ENCODE data around the gene PDE8A. TPM values are rescaled to one million over a fixed set of nuclear protein-coding genes. Genes with fewer than 3 reads are reported as not detected.

PDE8A gene
- total and polyA plus RNA-seq, 2 donors (not counting 3 experiments of a cell fraction or from before 2014, with no cell fraction given) = 21.3 to 45.7 TPM

GRCh38 chr15:84967380-84967779 lies 14.3 kb upstream of the PDE8A start:
- dilution Hi-C loops (cut with MboI; ENCODE audit: extremely low pct_ligation_motif_present, low sequenced_read_pairs) (loop anchor here (25.0 kb wide), 1 partner anchor 130 kb away; no protein-coding TSS in a partner anchor), intact Hi-C loops (cut with micrococcal nuclease) (no loop called here)
- no peaks in the 10 kb centered on the region for H3K79me2 ChIP-seq (ENCODE audit: control insufficient read depth, insufficient read depth, low read length)
- H3K9ac ChIP-seq (replicated peaks; ENCODE audit: extremely low read depth, insufficient read depth, low read length) = no peak overlapping the region
- ChIA-PET CTCF (interaction anchor here (1.1 kb wide), 1 partner anchor 202 kb away, joined by 3 read pairs; no protein-coding TSS in a partner anchor), POLR2A (no interaction called here)
- no peak overlapping the region for H3K4me2 ChIP-seq (ENCODE audit: insufficient read depth, low read length)
- FAIRE-seq (no peak), DNase-seq (ENCODE audit: low read depth, low spot score) (no peak)
- no peak overlapping the region for H3K4me3 ChIP-seq (replicated peaks in 1 of 3; ENCODE audit: insufficient read depth in 1 of 3, low read depth in 1 of 3, low read length in 3 of 3)
- no TSS peak for BruUV-seq (replicated peaks)
- H3K9me1 ChIP-seq (replicated peaks; ENCODE audit: control insufficient read depth, extremely low read depth, insufficient read depth, low read length) = no peaks in the 10 kb centered on the region
- H3K27ac ChIP-seq (ENCODE audit: insufficient read depth, low read depth, low read length) = no peak overlapping the region
- no peaks in the 10 kb centered on the region for H4K20me1 ChIP-seq (replicated peaks; ENCODE audit: control insufficient read depth, extremely low read depth, insufficient read depth, low read length)
- no peak for TF ChIP-seq EZH2 (IDR thresholded peaks at IDR 0.05; ENCODE audit: borderline replicate concordance, low read depth, low read length, severe bottlenecking)
- TF ChIP-seq POLR2AphosphoS5 (IDR thresholded peaks at IDR 0.05; ENCODE audit: insufficient read depth, low read depth, low read length) = no peak
- TF ChIP-seq FOS (IDR thresholded peaks at IDR 0.05; ENCODE audit: borderline replicate concordance, insufficient read depth, low read length) = no peak
- no peaks in the 10 kb centered on the region for H3K4me1 ChIP-seq (ENCODE audit: control insufficient read depth, extremely low read depth, insufficient read depth, low read length)
- peaks cover 0 to 5% of the 10 kb centered on the region in 2 experiments for H3K27me3 ChIP-seq (ENCODE audit: control insufficient read depth in 2 of 2, insufficient read depth in 2 of 2, low read length in 2 of 2)
- H3K36me3 ChIP-seq (ENCODE audit: control insufficient read depth in 2 of 2, extremely low read depth in 1 of 2, insufficient read depth in 2 of 2, low read length in 2 of 2) = no peaks in the 10 kb centered on the region
- H2AFZ ChIP-seq (ENCODE audit: low read depth, low read length) = no peak overlapping the region
- H3K9me3 ChIP-seq (replicated peaks; ENCODE audit: control insufficient read depth, insufficient read depth, low read length) = no peaks in the 10 kb centered on the region

DNA sequence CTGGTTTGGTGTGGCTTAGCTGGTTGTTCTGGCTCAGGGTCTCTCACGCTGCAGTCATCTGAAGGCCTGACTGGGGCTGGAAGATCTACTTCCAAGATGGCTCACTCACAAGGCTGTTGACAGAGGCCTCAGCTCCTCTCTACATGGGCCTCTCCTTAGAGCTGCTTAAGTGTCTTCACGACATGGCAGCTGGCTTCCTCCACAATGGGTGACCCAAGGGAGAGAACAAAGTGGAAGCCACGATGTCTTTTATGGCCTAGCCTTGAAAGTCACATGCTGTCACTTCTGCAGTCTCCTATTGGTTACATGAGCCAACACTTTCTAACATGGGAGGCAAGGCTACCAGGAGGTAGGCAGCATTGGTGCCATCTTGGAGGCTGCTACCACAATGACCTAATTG lies 13.4 kb upstream of the PDE8A start:
- no peaks in the 10 kb centered on the region for H3K36me3 ChIP-seq (ENCODE audit: control insufficient read depth in 2 of 2, extremely low read depth in 1 of 2, insufficient read depth in 2 of 2, low read length in 2 of 2)
- dilution Hi-C loops (cut with MboI; ENCODE audit: extremely low pct_ligation_motif_present, low sequenced_read_pairs) (loop anchor here (25.0 kb wide), 1 partner anchor 131 kb away; no protein-coding TSS in a partner anchor), intact Hi-C loops (cut with micrococcal nuclease) (no loop called here)
- no peak for TF ChIP-seq MAX (IDR thresholded peaks at IDR 0.05; ENCODE audit: insufficient read depth, insufficient read length)
- TF ChIP-seq POLR2AphosphoS5 (IDR thresholded peaks at IDR 0.05; ENCODE audit: insufficient read depth, low read depth, low read length) = no peak
- TF ChIP-seq FOS (IDR thresholded peaks at IDR 0.05; ENCODE audit: borderline replicate concordance, insufficient read depth, low read length) = no peak
- TF ChIP-seq MYC (IDR thresholded peaks at IDR 0.05; ENCODE audit: low read depth, low read length) = no peak
- TF ChIP-seq JUN (IDR thresholded peaks at IDR 0.05; ENCODE audit: borderline replicate concordance, insufficient read depth, insufficient read length, low read depth) = no peak
- TF ChIP-seq EZH2 (IDR thresholded peaks at IDR 0.05; ENCODE audit: borderline replicate concordance, low read depth, low read length, severe bottlenecking) = no peak
- no peak for TF ChIP-seq GATA2 (IDR thresholded peaks at IDR 0.05; ENCODE audit: insufficient read depth, insufficient read length, low read depth, low read length)
- TF ChIP-seq POLR2A (IDR thresholded peaks at IDR 0.05; ENCODE audit: low read depth, low read length) = no peak
- TF ChIP-seq, protein P1, sequence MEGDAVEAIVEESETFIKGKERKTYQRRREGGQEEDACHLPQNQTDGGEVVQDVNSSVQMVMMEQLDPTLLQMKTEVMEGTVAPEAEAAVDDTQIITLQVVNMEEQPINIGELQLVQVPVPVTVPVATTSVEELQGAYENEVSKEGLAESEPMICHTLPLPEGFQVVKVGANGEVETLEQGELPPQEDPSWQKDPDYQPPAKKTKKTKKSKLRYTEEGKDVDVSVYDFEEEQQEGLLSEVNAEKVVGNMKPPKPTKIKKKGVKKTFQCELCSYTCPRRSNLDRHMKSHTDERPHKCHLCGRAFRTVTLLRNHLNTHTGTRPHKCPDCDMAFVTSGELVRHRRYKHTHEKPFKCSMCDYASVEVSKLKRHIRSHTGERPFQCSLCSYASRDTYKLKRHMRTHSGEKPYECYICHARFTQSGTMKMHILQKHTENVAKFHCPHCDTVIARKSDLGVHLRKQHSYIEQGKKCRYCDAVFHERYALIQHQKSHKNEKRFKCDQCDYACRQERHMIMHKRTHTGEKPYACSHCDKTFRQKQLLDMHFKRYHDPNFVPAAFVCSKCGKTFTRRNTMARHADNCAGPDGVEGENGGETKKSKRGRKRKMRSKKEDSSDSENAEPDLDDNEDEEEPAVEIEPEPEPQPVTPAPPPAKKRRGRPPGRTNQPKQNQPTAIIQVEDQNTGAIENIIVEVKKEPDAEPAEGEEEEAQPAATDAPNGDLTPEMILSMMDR (IDR thresholded peaks at IDR 0.05; ENCODE audit: extremely low read depth in 1 of 2, insufficient read depth in 1 of 2, low read depth in 1 of 2, low read length in 2 of 2) = no peak
- H3K4me1 ChIP-seq (ENCODE audit: control insufficient read depth, extremely low read depth, insufficient read depth, low read length) = no peaks in the 10 kb centered on the region
- no peak overlapping the region for H3K4me2 ChIP-seq (ENCODE audit: insufficient read depth, low read length)
- H4K20me1 ChIP-seq (replicated peaks; ENCODE audit: control insufficient read depth, extremely low read depth, insufficient read depth, low read length) = no peaks in the 10 kb centered on the region
- no peaks in the 10 kb centered on the region for H3K79me2 ChIP-seq (ENCODE audit: control insufficient read depth, insufficient read depth, low read length)
- no peak overlapping the region for H2AFZ ChIP-seq (ENCODE audit: low read depth, low read length)
- CTCF ChIA-PET = interaction anchor here (1.5 kb wide), 1 partner anchor 13 kb away, joined by 4 read pairs; no protein-coding TSS in a partner anchor
- POLR2A ChIA-PET = no interaction called here
- H3K4me3 ChIP-seq (replicated peaks in 1 of 3; ENCODE audit: insufficient read depth in 1 of 3, low read depth in 1 of 3, low read length in 3 of 3) = no peak overlapping the region
- no TSS peak for BruUV-seq (replicated peaks)
- H3K9me3 ChIP-seq (replicated peaks; ENCODE audit: control insufficient read depth, insufficient read depth, low read length) = no peaks in the 10 kb centered on the region
- H3K9me1 ChIP-seq (replicated peaks; ENCODE audit: control insufficient read depth, extremely low read depth, insufficient read depth, low read length) = no peaks in the 10 kb centered on the region
- H3K27ac ChIP-seq (ENCODE audit: insufficient read depth, low read depth, low read length) = no peak overlapping the region
- FAIRE-seq = no peak
- H3K9ac ChIP-seq (replicated peaks; ENCODE audit: extremely low read depth, insufficient read depth, low read length) = no peak overlapping the region
- peaks cover 0 to 5% of the 10 kb centered on the region in 2 experiments for H3K27me3 ChIP-seq (ENCODE audit: control insufficient read depth in 2 of 2, insufficient read depth in 2 of 2, low read length in 2 of 2)
- no peak for DNase-seq (ENCODE audit: low read depth, low spot score)
